PFSK-1 (cell line): Measurements from ENCODE around the gene SF3A2.

ENCODE experiments used
- POLR2AphosphoS5 ChIP-seq: IDR thresholded peaks from 2 replicates; pipeline ENCODE4 v1.6.1; 2012; ENCODE audit warnings: low read depth, mild to moderate bottlenecking, control low read depth, low read length, moderate library complexity
- SIN3A ChIP-seq: IDR thresholded peaks from 2 replicates; pipeline ENCODE4 v1.6.1; 2012; ENCODE audit warnings: mild to moderate bottlenecking, low read length, moderate library complexity, borderline replicate concordance; ENCODE audit not compliant: insufficient read depth
- TAF1 ChIP-seq: IDR thresholded peaks from 2 replicates; pipeline ENCODE4 v1.6.1; 2012; ENCODE audit warnings: low read length, control low read depth, borderline replicate concordance; ENCODE audit not compliant: insufficient read depth
- TF ChIP-seq, protein P1 (sequence below), 2 experiments: IDR thresholded peaks; 2 replicates each; pipeline versions ENCODE4 v1.6.1 to v1.8.0; 2011 to 2012; ENCODE audit warnings: low read depth in 2 of 2, low read length in 2 of 2, control low read depth in 1 of 2, inconsistent platforms in 1 of 2, mild to moderate bottlenecking in 1 of 2, moderate library complexity in 1 of 2; ENCODE audit not compliant: insufficient read depth in 1 of 2

DNA sequence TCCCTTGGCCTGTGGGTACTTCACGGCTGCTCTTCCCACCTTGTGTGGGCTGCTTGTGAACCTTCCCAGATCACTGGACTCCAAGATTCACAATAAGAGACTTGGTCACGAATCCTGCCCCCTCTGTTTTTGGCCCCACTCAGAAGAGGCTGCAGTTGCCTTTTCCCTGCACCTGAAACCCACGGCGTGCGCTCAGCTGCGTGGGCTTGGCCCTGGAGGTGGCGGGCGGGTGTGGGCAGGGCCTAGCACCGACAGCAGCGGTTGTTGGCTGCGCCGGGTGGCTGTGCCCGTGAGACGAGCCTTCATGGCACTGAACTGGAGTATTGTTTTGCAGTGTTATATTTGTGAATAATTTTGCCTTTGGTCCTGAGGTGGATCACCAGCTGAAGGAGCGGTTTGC, 34.3 kb upstream of the SF3A2 start:
- no peak for TF ChIP-seq SIN3A
- TF ChIP-seq TAF1 = no peak
- TF ChIP-seq, protein P1, sequence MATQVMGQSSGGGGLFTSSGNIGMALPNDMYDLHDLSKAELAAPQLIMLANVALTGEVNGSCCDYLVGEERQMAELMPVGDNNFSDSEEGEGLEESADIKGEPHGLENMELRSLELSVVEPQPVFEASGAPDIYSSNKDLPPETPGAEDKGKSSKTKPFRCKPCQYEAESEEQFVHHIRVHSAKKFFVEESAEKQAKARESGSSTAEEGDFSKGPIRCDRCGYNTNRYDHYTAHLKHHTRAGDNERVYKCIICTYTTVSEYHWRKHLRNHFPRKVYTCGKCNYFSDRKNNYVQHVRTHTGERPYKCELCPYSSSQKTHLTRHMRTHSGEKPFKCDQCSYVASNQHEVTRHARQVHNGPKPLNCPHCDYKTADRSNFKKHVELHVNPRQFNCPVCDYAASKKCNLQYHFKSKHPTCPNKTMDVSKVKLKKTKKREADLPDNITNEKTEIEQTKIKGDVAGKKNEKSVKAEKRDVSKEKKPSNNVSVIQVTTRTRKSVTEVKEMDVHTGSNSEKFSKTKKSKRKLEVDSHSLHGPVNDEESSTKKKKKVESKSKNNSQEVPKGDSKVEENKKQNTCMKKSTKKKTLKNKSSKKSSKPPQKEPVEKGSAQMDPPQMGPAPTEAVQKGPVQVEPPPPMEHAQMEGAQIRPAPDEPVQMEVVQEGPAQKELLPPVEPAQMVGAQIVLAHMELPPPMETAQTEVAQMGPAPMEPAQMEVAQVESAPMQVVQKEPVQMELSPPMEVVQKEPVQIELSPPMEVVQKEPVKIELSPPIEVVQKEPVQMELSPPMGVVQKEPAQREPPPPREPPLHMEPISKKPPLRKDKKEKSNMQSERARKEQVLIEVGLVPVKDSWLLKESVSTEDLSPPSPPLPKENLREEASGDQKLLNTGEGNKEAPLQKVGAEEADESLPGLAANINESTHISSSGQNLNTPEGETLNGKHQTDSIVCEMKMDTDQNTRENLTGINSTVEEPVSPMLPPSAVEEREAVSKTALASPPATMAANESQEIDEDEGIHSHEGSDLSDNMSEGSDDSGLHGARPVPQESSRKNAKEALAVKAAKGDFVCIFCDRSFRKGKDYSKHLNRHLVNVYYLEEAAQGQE (IDR thresholded peaks at IDR 0.05; ENCODE audit: insufficient read depth in 1 of 2, low read depth in 2 of 2, low read length in 2 of 2) = no peak
- no peak for TF ChIP-seq POLR2AphosphoS5
